Thyroid gland (tissue), 4 donors: ENCODE results near the gene SCP2.

ENCODE experiments used
- POLR2A ChIP-seq, 2 donors: fragments of 450-650 bp; IDR thresholded peaks; one replicate each; pipeline ENCODE4 v1.6.1; 2017; ENCODE audit warnings: antibody characterized with exemption in 2 of 2, mild to moderate bottlenecking in 2 of 2, moderate library complexity in 1 of 2
- TF ChIP-seq, protein P1 (sequence below), 6 experiments: fragments of 200-600 bp in 3 of 6; fragments of 450-650 bp in 3 of 6; sonication (generic) in 3 of 6; IDR thresholded peaks; one replicate each; pipeline ENCODE4 v1.5.1; 2016 to 2019; ENCODE audit warnings: antibody characterized with exemption in 6 of 6, mild to moderate bottlenecking in 2 of 6, inconsistent platforms in 1 of 6, moderate library complexity in 1 of 6

GRCh38 chr1:53038566-53038965, 111.5 kb downstream of the SCP2 start:
- TF ChIP-seq, protein P1, sequence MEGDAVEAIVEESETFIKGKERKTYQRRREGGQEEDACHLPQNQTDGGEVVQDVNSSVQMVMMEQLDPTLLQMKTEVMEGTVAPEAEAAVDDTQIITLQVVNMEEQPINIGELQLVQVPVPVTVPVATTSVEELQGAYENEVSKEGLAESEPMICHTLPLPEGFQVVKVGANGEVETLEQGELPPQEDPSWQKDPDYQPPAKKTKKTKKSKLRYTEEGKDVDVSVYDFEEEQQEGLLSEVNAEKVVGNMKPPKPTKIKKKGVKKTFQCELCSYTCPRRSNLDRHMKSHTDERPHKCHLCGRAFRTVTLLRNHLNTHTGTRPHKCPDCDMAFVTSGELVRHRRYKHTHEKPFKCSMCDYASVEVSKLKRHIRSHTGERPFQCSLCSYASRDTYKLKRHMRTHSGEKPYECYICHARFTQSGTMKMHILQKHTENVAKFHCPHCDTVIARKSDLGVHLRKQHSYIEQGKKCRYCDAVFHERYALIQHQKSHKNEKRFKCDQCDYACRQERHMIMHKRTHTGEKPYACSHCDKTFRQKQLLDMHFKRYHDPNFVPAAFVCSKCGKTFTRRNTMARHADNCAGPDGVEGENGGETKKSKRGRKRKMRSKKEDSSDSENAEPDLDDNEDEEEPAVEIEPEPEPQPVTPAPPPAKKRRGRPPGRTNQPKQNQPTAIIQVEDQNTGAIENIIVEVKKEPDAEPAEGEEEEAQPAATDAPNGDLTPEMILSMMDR (IDR thresholded peaks at IDR 0.05): no peak
- no peak for TF ChIP-seq POLR2A (IDR thresholded peaks at IDR 0.05)
